Hepatocyte (in vitro differentiated cells): Measurements from ENCODE around the gene MRPL10.

ENCODE experiments used
- CTCF ChIP-seq: fragments of 200-600 bp; sonication (generic); IDR thresholded peaks from 2 replicates; pipeline ENCODE4 v1.5.1; 2016; ENCODE audit warnings: antibody characterized with exemption, mild to moderate bottlenecking; ENCODE audit not compliant: poor library complexity
- EZH2 ChIP-seq: fragments of 200-600 bp; sonication (generic); IDR thresholded peaks from 2 replicates; pipeline ENCODE4 v1.6.1; 2016; ENCODE audit warnings: antibody characterized with exemption, mild to moderate bottlenecking, borderline replicate concordance
- EZH2phosphoT487 ChIP-seq: fragments of 200-600 bp; sonication (generic); IDR thresholded peaks from one replicate; pipeline ENCODE4 v1.6.1; 2018; ENCODE audit warnings: antibody characterized with exemption, mild to moderate bottlenecking, low read depth, moderate library complexity; ENCODE audit not compliant: unreplicated experiment, severe bottlenecking

- no peak for TF ChIP-seq CTCF
- no peak for TF ChIP-seq EZH2
- no peak for TF ChIP-seq EZH2phosphoT487
Measured at GRCh38 chr17:47862621-47863440, 31.5 kb upstream of the MRPL10 start.
